GM12874 (cell line): ENCODE measurements around the gene RTN4RL2.

Experiments used
- CTCF ChIP-seq: IDR thresholded peaks from 2 replicates; pipeline ENCODE4 v1.5.1; 2011; ENCODE audit warnings: low read depth, mild to moderate bottlenecking, control low read depth, low read length, moderate library complexity; ENCODE audit not compliant: insufficient read depth

Gene RTN4RL2

GRCh38 chr11:57446055-57446454 is 14.3 kb upstream of the RTN4RL2 start:
- TF ChIP-seq CTCF = no peak

- no peak for TF ChIP-seq CTCF
Observed at GRCh38 chr11:57453543-57454177, 6.7 kb upstream of the RTN4RL2 start.

- peak; percentile 99 for TF ChIP-seq CTCF
Observed at GRCh38 chr11:57456960-57457642, 3.2 kb upstream of the RTN4RL2 start.

GRCh38 chr11:57457643-57458023 is 2.7 kb upstream of the RTN4RL2 start:
- TF ChIP-seq CTCF = no peak

- TF ChIP-seq CTCF = no peak
Observed at GRCh38 chr11:57458060-57458409, 2.3 kb upstream of the RTN4RL2 start.

- peak; percentile 80 for TF ChIP-seq CTCF
Observed at GRCh38 chr11:57458410-57459163, 1.7 kb upstream of the RTN4RL2 start.

- no peak for TF ChIP-seq CTCF
Observed at GRCh38 chr11:57459164-57460021, 935 bp upstream of the RTN4RL2 start.
